Loucy (cell line): ENCODE measurements around the gene CLEC12A.

Source experiments
- CTCF ChIP-seq: fragments of 200-600 bp; sonication (generic); conservative IDR thresholded peaks from 2 replicates; pipeline ENCODE4 v1.5.1; 2014; ENCODE audit warnings: mild to moderate bottlenecking, antibody characterized with exemption, low read length
- EZH2phosphoT487 ChIP-seq: fragments of 200-600 bp; IDR thresholded peaks from 2 replicates; pipeline ENCODE4 v1.6.1; 2018; ENCODE audit warnings: antibody characterized with exemption, mild to moderate bottlenecking, moderate library complexity, borderline replicate concordance

DNA sequence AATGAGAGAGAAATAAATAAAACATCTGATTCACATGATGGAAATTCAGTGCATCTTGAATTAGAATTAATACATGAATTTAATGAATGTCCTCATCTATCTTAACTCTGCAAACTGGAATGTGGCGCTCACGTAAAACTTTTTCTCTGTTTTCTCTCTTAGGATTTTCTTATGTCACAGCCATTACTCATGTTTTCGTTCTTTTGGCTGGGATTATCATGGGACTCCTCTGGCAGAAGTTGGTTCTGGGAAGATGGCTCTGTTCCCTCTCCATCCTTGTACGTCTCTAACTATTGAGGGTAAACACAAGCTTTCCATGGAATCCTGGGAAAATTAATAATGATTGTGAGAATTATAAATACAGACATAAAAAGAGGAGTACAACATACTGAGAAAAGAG, 44.2 kb downstream of the CLEC12A start:
- TF ChIP-seq CTCF (no peak), EZH2phosphoT487 (no peak)
